GM12878 (cell line): ENCODE results near the gene BCKDHA. TPM values are rescaled to one million over a fixed set of nuclear protein-coding genes. Genes with fewer than 3 reads are reported as not detected.

ENCODE experiments used
- ATAC-seq: fragments of 200-7000 bp; cut with Tn5 transposase; 3 replicates; pipeline ENCODE4 v1.9.1; 2020; ENCODE audit warnings: mild to moderate bottlenecking, moderate library complexity
- BruUV-seq: library from RNA; stranded (reverse); fragments of 400-500 nt; replicated peaks from 2 replicates; lab custom pipeline; 2021; lab: Mats Ljungman, UMichigan
- CTCF ChIA-PET: fragments of 300-600 bp; sonication (Branson Sonifier 250); formaldehyde crosslinking; extraction: SDS; loops from one replicate; lab custom pipeline; 2021; ENCODE audit warnings: inconsistent platforms; lab: Yijun Ruan, JAX
- POLR2A ChIA-PET: fragments of 350-600 bp; formaldehyde crosslinking; extraction: SDS; loops from one replicate; lab custom pipeline; 2021; ENCODE audit warnings: inconsistent platforms; lab: Charles Lee
- RAD21 ChIA-PET: fragments of 300-600 bp; sonication (Branson Sonifier 250); formaldehyde crosslinking; loops from one replicate; lab custom pipeline; 2023; ENCODE audit warnings: antibody characterized with exemption; ENCODE audit not compliant: unreplicated experiment; lab: Charles Lee
- SMC1A ChIA-PET: fragments of 300-600 bp; sonication (Branson Sonifier 250); formaldehyde crosslinking; loops from one replicate; lab custom pipeline; 2023; ENCODE audit not compliant: unreplicated experiment, uncharacterized antibody; lab: Charles Lee
- DNase-seq: peaks from one replicate; pipeline ENCODE4 v3.0.0-alpha.2; 2011; ENCODE audit warnings: low read depth, low spot score
- FAIRE-seq: peaks from 3 replicates; lab custom pipeline; 2011; peaks lifted over from hg19 to GRCh38; lab: Jason Lieb, UNC
- H2AFZ ChIP-seq: 2 replicates; pipeline ENCODE4 v1.6.0; 2011; ENCODE audit warnings: low read depth, low read length, control low read depth; ENCODE audit not compliant: control insufficient read depth
- H3K27ac ChIP-seq: 2 replicates; pipeline ENCODE4 v1.5.1; 2011; ENCODE audit warnings: control low read depth; ENCODE audit not compliant: control insufficient read depth, insufficient read depth
- H3K27me3 ChIP-seq, 2 experiments: replicated peaks in 1 of 2; 2 replicates each; pipeline versions ENCODE4 v1.6.0 to v1.6.1; 2011; ENCODE audit warnings: low read length in 1 of 2; ENCODE audit not compliant: control insufficient read depth in 2 of 2, insufficient read depth in 2 of 2
- H3K36me3 ChIP-seq, 2 experiments: 2 replicates each; pipeline ENCODE4 v1.5.1; 2011; ENCODE audit warnings: low read length in 1 of 2; ENCODE audit not compliant: control insufficient read depth in 2 of 2, insufficient read depth in 2 of 2
- H3K4me1 ChIP-seq: 2 replicates; pipeline ENCODE4 v1.6.1; 2011; ENCODE audit warnings: mild to moderate bottlenecking, low read length, moderate library complexity, mixed read lengths; ENCODE audit not compliant: control insufficient read depth, insufficient read depth
- H3K4me2 ChIP-seq: 2 replicates; pipeline ENCODE4 v1.6.0; 2011; ENCODE audit warnings: control low read depth; ENCODE audit not compliant: control insufficient read depth, insufficient read depth
- H3K4me3 ChIP-seq: fragments of 200-600 bp; sonication (generic); 2 replicates; pipeline ENCODE4 v1.5.1; 2016
- H3K79me2 ChIP-seq: 2 replicates; pipeline ENCODE4 v1.6.0; 2011; ENCODE audit warnings: low read length; ENCODE audit not compliant: control insufficient read depth, insufficient read depth
- H3K9ac ChIP-seq: 2 replicates; pipeline ENCODE4 v1.8.0; 2011; ENCODE audit warnings: low read length, control low read depth, mixed read lengths; ENCODE audit not compliant: control insufficient read depth, insufficient read depth
- H3K9me3 ChIP-seq: replicated peaks from 3 replicates; pipeline ENCODE4 v1.5.1; 2011; ENCODE audit warnings: mild to moderate bottlenecking, low read length; ENCODE audit not compliant: control insufficient read depth, insufficient read depth
- H4K20me1 ChIP-seq: 2 replicates; pipeline ENCODE4 v1.6.0; 2011; ENCODE audit not compliant: control insufficient read depth, insufficient read depth
- CEBPB ChIP-seq, 2 experiments: fragments of 150-350 bp in 1 of 2; IDR thresholded peaks; 2 replicates each; pipeline ENCODE4 v1.6.1; 2012 to 2014; ENCODE audit warnings: low read depth in 2 of 2, low read length in 2 of 2, borderline replicate concordance in 1 of 2, inconsistent platforms in 1 of 2
- CHD2 ChIP-seq: IDR thresholded peaks from 2 replicates; pipeline ENCODE4 v1.6.1; 2011; ENCODE audit warnings: low read depth, low read length, improper control_type of control experiment, borderline replicate concordance
- DPF2 ChIP-seq: fragments of 450-650 bp; IDR thresholded peaks from 2 replicates; pipeline ENCODE4 v1.6.1; 2017; ENCODE audit warnings: mild to moderate bottlenecking
- RBBP5 ChIP-seq: fragments of 200-600 bp; sonication (generic); conservative IDR thresholded peaks from 2 replicates; pipeline ENCODE4 v1.6.1; 2016
- RCOR1 ChIP-seq: conservative IDR thresholded peaks from 2 replicates; pipeline ENCODE4 v1.6.1; 2012; ENCODE audit warnings: low read depth, low read length, improper control_type of control experiment
- SUPT20H ChIP-seq: IDR thresholded peaks from 2 replicates; pipeline ENCODE4 v1.6.1; 2011; ENCODE audit warnings: low read depth, mild to moderate bottlenecking, low read length, moderate library complexity, borderline replicate concordance; ENCODE audit not compliant: control insufficient read depth
- TARDBP ChIP-seq: IDR thresholded peaks from 2 replicates; pipeline ENCODE4 v1.6.1; 2016; ENCODE audit warnings: borderline replicate concordance
- WGBS: methylation state at CpG from one replicate; pipeline ENCODE4 v1.1.6; 2016; ENCODE audit warnings: low lambda C conversion rate; ENCODE audit not compliant: insufficient replicate concordance, insufficient coverage; ENCODE audit errors: missing lambda C conversion rate; 5-methylcytosine and 5-hydroxymethylcytosine counted together
- in situ Hi-C: fragments of 300-500 bp; cut with MboI; formaldehyde crosslinking; loops from 9 replicates; pipeline ENCODE4 v1.14.3; 2018; ENCODE audit warnings: mixed read lengths
- intact Hi-C: fragments of 100-400 bp; cut with micrococcal nuclease; formaldehyde crosslinking; loops from one replicate; pipeline ENCODE4 v1.14.2; 2022; ENCODE audit not compliant: unreplicated experiment
- polyA plus RNA-seq, 11 experiments: library from polyadenylated mRNA; depleted of rRNA in 4 of 11; unstranded in 6 of 11; stranded (reverse) in 5 of 11; fragments of >200 nt; fragmentation: Nextera tagmentation in 4 of 11; fragmentation: Illumina TruSeq in 1 of 11; extraction: Ambion mirVana in 4 of 11; extraction: Trizol in 1 of 11; gene quantifications; 1 replicate in 1 of 11; 2 replicates in 10 of 11; pipeline versions ENCODE4 v1.2.1 to v1.2.3, GENCODE V29; 2011 to 2016; ENCODE audit warnings: inconsistent platforms in 2 of 11, missing spikeins in 2 of 11, low read depth in 1 of 11
- total RNA-seq, 4 experiments: library from RNA; depleted of rRNA in 3 of 4; stranded (reverse); fragments of >200 nt in 3 of 4; fragmentation: Illumina TruSeq in 1 of 4; extraction: Trizol in 1 of 4; gene quantifications; 2 replicates each; pipeline versions ENCODE4 v1.2.1 to v1.2.3, GENCODE V29; 2013 to 2021
- TF ChIP-seq, protein P1 (sequence below): fragments of 150-350 bp; IDR thresholded peaks from 2 replicates; pipeline ENCODE4 v1.6.1; 2016; ENCODE audit warnings: low read depth, low read length
- TF ChIP-seq, protein P2 (sequence below): fragments of 450-650 bp; IDR thresholded peaks from 2 replicates; pipeline ENCODE4 v1.6.1; 2017; ENCODE audit warnings: low read depth, mild to moderate bottlenecking, moderate library complexity
- TF ChIP-seq, protein P3 (sequence below): fragments of 450-650 bp; IDR thresholded peaks from 2 replicates; pipeline ENCODE4 v1.6.1; 2016; ENCODE audit warnings: mild to moderate bottlenecking
- TF ChIP-seq, protein P4 (sequence below): fragments of 450-650 bp; IDR thresholded peaks from 2 replicates; pipeline ENCODE4 v1.6.1; 2017; ENCODE audit warnings: mild to moderate bottlenecking, moderate library complexity

The BCKDHA gene
- total and polyA plus RNA-seq, 10 of the 15 experiments (the other 5 are each of a cell fraction or from before 2014, with no cell fraction given), result 9.9 to 107 (median 46.4) TPM

DNA sequence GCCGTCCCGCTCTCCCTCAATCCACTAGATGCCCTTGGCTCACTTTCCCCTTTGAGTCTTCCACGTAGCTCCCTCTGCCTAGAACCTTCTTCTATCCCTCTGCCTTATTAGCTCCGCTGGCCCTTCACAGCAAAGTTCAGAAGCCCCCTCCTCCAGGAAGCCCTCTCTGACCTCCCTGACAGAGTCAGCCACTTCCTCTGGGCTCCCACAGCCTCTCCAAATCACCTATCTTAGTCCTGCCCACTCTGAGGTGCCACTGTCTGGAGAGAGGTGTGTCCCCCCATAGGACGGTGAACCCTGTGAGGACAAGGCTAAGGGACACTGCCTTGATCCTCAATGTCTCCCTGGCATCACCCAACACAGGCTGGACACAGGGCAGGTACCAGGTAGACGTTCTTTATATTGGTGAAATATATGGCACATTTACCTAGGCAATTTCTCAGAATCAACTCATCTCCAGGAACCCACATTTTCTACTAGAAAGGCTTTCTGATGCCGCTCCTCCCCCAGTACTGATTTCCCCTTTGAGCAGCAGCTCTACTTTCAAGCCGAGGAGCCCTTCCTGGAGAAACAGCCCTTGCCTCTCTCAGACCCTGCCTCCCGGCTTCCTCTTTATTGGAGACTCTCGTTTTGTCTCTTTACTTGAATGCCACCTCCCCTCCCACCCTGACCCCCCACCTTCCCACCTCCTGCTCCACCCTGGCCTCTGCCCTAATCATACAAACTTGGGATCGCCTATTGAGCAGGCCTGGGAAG lies 40.5 kb upstream of the BCKDHA start:
- intact Hi-C loops (no loop called here), in situ Hi-C loops (no loop called here)
- H3K27ac ChIP-seq, result no peak overlapping the region
- no peak overlapping the region for H2AFZ ChIP-seq
- SMC1A ChIA-PET, result interaction anchor here (1.1 kb wide), 1 partner anchor 8 kb away, joined by 3 read pairs; no protein-coding TSS in a partner anchor
- CTCF ChIA-PET, result interaction anchor here (0.6 to 6.4 kb wide), 4 partner anchors 7 to 169 kb away, joined by 3 to 91 read pairs (median 4); partner anchors contain the start of gene B9D2
- POLR2A ChIA-PET, result no interaction called here
- DNase-seq, result no peak
- H3K27me3 ChIP-seq, result no peaks in the 10 kb centered on the region
- ATAC-seq, result no peak
- H4K20me1 ChIP-seq, result no peaks in the 10 kb centered on the region
- peaks cover 15% of the 10 kb centered on the region for H3K79me2 ChIP-seq
- H3K9ac ChIP-seq, result no peak overlapping the region
- H3K36me3 ChIP-seq, result no peaks in the 10 kb centered on the region; a peak in 1 of 4 replicates
- 72% methylated on average over 11 of the region's 11 CpGs for WGBS
- no peak overlapping the region for H3K4me3 ChIP-seq
- BruUV-seq, result no TSS peak
- peaks cover 4% of the 10 kb centered on the region for H3K4me1 ChIP-seq
- RAD21 ChIA-PET, result interaction anchor here (0.6 to 0.8 kb wide), 2 partner anchors 24 to 54 kb away, joined by 3 read pairs; no protein-coding TSS in a partner anchor
- no peaks in the 10 kb centered on the region for H3K9me3 ChIP-seq
- H3K4me2 ChIP-seq, result no peak overlapping the region
- FAIRE-seq, result no peak
- no peak for TF ChIP-seq SUPT20H
- no peak for TF ChIP-seq TARDBP
- TF ChIP-seq, protein P1, sequence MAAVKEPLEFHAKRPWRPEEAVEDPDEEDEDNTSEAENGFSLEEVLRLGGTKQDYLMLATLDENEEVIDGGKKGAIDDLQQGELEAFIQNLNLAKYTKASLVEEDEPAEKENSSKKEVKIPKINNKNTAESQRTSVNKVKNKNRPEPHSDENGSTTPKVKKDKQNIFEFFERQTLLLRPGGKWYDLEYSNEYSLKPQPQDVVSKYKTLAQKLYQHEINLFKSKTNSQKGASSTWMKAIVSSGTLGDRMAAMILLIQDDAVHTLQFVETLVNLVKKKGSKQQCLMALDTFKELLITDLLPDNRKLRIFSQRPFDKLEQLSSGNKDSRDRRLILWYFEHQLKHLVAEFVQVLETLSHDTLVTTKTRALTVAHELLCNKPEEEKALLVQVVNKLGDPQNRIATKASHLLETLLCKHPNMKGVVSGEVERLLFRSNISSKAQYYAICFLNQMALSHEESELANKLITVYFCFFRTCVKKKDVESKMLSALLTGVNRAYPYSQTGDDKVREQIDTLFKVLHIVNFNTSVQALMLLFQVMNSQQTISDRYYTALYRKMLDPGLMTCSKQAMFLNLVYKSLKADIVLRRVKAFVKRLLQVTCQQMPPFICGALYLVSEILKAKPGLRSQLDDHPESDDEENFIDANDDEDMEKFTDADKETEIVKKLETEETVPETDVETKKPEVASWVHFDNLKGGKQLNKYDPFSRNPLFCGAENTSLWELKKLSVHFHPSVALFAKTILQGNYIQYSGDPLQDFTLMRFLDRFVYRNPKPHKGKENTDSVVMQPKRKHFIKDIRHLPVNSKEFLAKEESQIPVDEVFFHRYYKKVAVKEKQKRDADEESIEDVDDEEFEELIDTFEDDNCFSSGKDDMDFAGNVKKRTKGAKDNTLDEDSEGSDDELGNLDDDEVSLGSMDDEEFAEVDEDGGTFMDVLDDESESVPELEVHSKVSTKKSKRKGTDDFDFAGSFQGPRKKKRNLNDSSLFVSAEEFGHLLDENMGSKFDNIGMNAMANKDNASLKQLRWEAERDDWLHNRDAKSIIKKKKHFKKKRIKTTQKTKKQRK, result no peak
- TF ChIP-seq, protein P2, sequence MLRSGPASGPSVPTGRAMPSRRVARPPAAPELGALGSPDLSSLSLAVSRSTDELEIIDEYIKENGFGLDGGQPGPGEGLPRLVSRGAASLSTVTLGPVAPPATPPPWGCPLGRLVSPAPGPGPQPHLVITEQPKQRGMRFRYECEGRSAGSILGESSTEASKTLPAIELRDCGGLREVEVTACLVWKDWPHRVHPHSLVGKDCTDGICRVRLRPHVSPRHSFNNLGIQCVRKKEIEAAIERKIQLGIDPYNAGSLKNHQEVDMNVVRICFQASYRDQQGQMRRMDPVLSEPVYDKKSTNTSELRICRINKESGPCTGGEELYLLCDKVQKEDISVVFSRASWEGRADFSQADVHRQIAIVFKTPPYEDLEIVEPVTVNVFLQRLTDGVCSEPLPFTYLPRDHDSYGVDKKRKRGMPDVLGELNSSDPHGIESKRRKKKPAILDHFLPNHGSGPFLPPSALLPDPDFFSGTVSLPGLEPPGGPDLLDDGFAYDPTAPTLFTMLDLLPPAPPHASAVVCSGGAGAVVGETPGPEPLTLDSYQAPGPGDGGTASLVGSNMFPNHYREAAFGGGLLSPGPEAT, result no peak
- no peak for TF ChIP-seq CEBPB (IDR thresholded peaks at IDR 0.05; ENCODE audit: borderline replicate concordance in 1 of 2, low read depth in 2 of 2, low read length in 2 of 2)
- TF ChIP-seq, protein P3, sequence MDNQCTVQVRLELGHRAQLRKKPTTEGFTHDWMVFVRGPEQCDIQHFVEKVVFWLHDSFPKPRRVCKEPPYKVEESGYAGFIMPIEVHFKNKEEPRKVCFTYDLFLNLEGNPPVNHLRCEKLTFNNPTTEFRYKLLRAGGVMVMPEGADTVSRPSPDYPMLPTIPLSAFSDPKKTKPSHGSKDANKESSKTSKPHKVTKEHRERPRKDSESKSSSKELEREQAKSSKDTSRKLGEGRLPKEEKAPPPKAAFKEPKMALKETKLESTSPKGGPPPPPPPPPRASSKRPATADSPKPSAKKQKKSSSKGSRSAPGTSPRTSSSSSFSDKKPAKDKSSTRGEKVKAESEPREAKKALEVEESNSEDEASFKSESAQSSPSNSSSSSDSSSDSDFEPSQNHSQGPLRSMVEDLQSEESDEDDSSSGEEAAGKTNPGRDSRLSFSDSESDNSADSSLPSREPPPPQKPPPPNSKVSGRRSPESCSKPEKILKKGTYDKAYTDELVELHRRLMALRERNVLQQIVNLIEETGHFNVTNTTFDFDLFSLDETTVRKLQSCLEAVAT, result no peak
- TF ChIP-seq RBBP5, result no peak
- no peak for TF ChIP-seq DPF2
- TF ChIP-seq, protein P4, sequence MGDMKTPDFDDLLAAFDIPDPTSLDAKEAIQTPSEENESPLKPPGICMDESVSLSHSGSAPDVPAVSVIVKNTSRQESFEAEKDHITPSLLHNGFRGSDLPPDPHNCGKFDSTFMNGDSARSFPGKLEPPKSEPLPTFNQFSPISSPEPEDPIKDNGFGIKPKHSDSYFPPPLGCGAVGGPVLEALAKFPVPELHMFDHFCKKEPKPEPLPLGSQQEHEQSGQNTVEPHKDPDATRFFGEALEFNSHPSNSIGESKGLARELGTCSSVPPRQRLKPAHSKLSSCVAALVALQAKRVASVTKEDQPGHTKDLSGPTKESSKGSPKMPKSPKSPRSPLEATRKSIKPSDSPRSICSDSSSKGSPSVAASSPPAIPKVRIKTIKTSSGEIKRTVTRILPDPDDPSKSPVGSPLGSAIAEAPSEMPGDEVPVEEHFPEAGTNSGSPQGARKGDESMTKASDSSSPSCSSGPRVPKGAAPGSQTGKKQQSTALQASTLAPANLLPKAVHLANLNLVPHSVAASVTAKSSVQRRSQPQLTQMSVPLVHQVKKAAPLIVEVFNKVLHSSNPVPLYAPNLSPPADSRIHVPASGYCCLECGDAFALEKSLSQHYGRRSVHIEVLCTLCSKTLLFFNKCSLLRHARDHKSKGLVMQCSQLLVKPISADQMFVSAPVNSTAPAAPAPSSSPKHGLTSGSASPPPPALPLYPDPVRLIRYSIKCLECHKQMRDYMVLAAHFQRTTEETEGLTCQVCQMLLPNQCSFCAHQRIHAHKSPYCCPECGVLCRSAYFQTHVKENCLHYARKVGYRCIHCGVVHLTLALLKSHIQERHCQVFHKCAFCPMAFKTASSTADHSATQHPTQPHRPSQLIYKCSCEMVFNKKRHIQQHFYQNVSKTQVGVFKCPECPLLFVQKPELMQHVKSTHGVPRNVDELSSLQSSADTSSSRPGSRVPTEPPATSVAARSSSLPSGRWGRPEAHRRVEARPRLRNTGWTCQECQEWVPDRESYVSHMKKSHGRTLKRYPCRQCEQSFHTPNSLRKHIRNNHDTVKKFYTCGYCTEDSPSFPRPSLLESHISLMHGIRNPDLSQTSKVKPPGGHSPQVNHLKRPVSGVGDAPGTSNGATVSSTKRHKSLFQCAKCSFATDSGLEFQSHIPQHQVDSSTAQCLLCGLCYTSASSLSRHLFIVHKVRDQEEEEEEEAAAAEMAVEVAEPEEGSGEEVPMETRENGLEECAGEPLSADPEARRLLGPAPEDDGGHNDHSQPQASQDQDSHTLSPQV, result no peak
- TF ChIP-seq RCOR1, result no peak
- TF ChIP-seq CHD2, result no peak
